GM12892 (cell line): ENCODE data around the gene FBXO4.

Experiments
- POLR2A ChIP-seq: IDR thresholded peaks from 2 replicates; pipeline ENCODE4 v1.6.1; 2011; ENCODE audit warnings: low read depth, low read length, control low read depth
- POLR2AphosphoS5 ChIP-seq: IDR thresholded peaks from 2 replicates; pipeline ENCODE4 v1.6.1; 2011; ENCODE audit warnings: low read depth, low read length, control low read depth
- TAF1 ChIP-seq: IDR thresholded peaks from 2 replicates; pipeline ENCODE4 v1.6.1; 2011; ENCODE audit warnings: low read depth, mild to moderate bottlenecking, control low read depth, low read length, borderline replicate concordance

DNA sequence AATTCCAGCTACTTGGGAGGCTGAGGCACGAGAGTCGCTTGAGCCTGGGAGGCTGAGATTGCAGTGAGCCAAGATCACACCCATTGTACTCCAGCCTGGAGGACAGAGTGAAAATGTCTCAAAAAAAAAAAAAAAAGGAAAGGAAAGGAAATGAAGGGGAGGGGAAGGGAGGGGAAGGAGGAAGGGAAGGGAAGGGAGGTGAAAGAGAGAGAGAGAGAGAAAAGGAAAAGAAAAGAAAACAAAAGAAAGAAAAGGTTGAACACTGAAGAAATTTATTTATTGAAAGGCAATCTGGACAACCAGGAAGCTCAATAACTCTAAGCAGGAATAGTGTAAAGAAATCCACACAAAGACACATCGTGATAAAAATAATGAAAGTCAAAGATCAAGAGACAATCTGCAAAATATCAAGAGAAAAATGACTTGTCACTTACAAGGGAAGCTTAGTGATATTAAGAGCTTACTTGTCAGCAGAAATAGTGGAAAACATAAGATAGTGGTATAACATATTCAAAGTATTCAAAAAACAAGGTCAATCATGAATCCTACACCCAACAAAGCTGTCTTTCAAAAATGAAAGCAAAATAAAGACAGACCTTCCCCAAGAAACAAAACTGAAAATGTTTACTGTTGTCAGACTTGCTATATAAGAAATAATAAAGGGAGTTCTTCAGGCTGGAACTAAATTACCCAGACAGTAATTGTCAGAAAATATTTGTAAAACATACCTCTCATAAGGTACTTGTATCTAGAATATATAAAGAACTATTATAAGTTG is 31.8 kb upstream of the FBXO4 start:
- TF ChIP-seq POLR2AphosphoS5: no peak
- TF ChIP-seq POLR2A: no peak
- TF ChIP-seq TAF1: no peak
